Measurements from ENCODE around the gene CCDC27.
A peak's percentile ranks its signal among the peaks of the same experiment; 100 is the strongest.

CCDC27 gene

DNA sequence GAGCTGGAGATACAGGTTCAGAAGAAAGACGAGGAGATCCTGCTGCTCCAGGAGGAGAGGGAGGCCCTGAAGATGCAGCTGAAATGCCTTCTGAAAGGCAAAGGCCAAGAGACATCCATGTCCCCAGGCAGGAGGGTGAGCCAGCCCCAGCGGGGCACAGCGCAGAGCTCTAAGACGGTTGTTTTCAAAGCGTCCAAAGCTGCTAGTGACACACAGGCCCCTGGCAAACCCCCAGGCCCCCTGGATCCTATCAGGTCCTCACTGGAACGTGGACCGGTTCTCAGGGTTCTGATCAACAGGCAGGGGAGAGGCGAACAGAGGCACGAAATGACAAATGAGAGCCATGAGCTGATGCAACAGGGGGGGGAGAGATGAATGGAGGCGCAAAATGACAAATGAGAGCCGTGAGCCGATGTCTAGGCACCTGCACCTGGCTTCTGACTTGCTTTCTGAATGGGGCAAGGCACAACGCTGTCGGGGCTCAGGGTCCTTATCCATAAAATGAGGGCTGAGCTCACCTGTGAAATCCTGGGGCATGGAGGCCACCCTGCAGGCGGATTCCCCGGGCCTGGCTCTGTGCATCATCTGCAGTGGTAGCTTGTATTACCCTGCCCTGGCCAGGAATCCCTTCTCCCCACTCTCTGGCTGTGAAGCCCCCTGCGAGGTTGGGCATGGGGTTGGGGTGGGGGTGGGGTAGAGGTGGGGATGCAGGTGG, 9.2 kb downstream of the CCDC27 start:
- DNase-seq = no peak

DNA sequence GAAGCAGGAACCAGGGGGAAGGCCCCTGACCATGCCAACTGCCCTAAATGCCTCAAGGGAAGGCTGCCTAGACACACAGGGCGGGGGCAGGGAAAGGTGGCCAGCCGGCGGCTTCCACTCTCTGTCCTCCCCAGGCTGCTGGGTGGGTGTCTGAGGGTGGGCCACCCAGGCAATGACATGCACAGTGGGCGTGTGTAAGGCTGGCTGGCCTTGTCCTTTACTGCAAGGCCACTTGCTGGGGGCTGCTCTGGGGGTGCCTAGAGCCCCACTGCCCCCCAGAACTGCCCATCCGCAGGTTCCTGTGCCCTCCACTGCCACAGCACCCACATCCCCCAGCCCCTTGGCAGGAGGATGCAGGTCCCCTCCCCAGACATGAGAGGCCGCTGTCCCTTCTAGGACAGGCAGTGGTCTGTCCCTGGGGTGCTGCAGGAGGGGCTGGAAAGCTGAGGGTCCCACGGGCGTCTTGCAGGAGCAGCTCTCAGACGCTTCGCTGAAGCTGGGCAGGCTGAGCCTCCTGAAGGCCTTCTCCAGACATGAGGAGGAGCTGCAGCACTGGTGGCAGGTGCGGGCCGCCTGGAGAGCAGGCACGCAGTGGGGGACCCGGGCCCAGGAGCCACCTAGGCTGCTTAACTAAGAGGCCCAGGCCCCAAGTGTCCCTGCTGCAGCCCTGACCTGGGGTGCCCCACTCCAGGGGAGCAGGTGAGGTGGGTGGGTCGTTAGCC, 10.1 kb downstream of the CCDC27 start:
- DNase-seq = no peak

DNA sequence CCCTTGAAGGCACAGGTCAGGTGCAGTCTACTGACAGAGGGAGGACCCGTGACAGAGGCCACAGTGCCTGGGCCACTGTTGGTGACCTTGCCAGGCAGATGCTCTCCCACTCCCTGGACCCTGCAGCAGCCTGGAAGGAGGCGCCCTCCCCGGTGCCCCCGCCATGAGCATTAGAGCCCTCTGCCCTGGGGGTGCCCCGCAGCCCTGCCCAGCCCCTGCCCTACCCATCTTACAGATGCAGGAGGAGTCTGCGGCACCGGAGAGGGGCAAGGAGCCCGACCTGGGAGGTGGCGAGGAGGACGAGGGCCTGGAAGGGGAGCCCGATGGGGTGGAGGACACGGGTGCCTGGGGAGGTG, 10.6 kb downstream of the CCDC27 start:
- no peak for DNase-seq

DNA sequence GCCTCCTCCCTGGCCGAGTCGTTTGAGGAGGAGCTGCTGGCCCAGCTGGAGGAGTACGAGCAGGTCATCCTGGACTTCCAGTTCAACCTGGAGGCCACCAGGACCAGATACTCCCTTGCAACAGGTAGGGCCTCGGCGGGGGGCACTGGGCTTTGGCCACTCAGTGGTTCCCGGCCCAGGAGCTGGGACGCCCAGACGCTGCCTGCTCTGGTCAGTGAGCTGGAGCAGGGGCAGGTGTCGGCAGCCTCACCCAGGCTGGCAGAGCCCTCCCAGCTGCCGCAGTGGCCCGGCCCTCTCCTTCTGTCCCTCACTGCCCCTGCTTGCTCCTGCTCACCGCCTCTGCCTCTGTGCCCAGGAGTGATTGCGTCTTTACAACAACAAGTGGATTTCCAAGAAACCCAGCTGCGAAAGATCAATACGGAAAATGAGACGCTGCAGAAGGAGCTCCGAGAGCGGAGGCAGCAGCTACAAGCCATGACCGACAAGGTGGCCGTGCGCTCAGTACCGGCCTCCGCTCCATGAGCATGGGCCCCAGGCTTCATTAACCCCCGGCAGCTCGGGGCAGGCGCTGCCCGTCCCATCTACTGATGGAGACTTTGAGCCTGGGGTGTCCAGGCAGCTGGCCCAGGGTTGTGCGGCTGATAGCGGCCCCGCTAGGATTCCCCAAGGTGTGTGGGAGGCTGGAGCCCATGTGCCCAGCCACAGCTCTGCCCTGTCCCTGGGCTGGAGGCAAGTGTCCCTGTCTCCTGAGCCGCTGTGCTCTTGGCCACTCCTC, 11.3 kb downstream of the CCDC27 start:
- DNase-seq = no peak

DNA sequence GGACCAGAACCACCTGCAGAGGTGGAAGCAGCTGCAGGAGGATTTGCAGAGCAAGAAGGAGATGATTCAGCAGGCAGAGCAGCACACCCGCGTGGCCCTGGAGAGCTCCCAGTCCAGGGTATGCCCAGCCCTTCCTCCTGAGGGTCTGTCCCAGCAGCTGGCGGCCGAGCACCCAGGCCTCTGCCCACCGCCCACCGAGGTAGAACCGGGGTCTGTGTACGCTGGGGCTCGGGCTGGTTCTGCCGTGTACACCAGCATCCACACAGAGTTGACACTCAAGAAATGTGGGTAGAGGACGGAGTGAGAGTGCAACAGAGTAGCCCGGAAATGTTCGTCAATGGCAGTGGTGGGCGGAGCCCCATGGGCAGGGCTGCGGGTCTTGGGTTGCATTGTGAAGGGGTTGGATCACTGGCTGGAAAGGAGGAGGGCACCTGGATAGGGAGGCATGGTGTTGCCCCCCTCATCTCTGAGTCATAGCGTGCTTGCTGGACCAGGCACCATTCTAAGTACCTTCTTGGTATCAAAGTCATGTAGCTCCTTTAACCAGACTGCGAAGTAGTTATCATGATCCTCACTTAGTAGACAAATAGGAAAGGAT, 15.2 kb downstream of the CCDC27 start:
- no peak for DNase-seq

DNA sequence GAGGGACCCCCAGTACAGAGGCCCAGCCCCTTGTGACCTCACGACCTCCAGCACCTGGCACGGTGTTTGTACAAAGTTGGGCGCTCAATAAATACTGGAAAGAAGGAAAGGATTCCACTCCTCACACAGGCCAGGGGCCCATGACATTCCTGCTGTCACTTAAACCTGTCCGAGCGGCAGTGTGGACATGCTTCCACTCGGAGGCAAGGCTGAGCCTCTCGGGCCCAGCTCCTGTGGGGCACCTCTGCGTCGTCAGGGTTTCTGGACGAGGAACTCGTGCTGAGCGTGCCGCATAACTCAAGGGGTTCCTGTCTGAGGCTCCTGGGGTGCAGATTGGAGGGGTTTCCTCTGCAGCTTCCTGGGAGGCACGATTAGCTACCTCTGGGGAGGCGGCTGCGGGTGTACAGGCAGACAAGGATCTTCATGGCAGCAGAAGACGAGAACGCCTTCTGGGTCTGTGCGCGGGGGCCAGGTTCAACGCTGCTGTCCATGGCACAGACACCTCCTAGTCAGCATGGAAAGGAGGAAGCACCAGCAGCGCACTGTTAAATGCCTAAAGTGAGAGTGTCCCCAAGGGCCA, 16.7 kb downstream of the CCDC27 start:
- no peak for DNase-seq

DNA sequence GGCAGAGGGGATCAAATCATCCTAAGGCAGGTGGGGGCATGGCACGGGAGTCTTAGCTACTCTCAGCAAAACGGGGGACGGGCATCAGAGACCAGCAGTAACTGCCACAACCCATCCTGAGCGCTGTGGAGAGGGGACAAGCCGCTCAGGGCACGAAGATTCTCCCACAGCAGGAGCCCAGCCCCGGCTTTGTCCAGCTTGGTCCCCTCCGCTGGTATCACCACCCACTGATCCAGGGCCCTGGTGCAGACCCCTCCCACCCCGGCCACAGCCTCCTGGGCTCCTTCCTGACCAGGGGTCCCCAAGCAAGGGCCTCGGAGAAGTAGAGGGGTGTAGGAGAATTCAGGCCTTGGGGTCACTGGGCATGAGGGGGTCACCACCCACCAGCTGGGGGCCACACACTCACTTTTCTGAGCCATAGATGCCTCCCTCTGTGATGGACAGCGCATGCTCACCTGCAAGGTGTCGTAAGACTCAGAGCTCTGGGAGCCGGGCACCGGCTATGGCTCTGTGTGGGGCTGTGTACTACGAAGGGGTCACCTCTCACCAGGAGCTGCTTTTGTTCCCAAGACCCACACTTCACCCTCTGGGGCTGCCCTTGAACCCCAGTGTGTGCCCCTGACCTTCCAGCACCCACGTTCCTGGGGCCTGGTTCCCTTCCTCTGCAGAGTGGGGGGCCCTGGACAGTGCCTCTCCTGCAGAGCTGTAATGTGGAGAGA, 18.0 kb downstream of the CCDC27 start:
- no peak for DNase-seq

DNA sequence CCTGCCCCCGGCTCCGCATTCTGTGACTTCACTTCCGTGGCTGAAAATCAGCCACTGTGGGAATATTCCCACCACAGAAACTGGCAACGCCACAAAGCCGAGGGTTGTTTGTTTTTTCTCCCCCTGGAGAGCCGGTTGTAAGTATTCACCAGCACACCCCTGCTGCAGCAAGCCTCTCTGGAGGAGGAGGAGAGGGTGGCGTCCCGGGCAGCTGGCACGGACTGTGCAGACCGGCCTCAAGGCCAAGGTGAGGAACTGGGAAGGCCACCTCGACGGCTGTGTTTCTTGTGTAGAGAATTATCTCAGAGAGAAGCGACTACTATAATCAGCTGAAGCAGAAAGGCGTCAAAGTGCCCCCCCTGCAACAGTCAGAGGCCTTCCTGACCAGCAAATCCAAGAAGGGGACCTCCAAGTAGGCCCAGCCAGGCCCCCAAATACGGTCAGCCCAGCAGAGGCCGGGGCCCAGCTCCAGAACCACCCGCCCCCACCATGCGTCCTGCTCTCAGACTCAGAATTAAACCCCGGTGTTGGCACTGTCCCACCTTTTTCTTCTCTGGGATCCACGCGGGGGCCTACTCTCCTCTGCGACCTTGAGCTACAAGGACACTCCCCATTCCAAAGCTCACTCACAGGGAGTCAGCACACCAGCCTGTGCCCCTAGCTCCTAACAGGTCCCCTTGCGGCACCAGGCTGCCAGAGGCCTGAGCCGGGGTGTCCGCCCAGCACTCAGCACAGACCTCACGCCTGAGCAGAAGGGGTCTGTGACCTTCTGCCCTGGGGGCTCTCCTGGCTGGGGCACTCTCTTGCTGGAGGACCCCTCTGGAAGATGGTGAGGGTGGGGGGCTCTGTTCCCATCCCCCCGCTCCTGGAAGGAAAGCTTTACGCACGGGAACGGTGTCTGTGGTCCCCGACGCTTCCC, 19.1 kb downstream of the CCDC27 start:
- no peak for DNase-seq

DNA sequence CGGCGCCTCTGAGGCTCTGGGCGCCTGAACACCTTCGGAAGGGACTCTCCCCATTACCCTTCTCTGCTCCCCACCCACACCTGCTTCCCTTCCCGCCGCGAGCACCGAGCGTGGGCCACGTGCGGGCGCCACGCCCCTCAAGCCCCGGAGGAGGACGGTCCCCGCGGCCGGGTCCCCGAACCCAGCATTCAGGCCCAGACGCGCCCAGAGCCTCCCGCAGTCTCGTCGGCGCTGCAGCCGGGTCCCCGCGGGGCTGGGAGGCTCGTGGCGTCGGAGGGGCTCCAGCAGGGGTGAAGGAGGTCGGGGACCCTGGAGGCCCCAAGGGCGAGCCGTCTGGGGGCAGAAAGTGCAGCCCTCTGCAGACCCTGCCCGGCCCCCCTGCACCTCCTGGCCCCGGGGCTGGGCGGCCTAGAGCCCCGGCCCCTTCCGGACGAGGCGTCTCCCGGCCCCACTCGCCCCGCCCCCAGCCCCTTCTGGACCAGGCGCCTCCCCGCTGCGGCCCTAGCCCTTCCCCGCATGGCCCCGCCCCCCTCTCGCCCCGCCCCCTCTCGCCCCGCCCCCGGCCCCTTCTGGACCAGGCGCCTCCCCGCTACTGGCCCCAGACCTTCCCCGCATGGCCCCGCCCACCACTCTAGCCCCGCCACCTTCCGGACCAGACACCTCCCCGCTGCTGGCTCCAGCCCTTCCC, 19.9 kb downstream of the CCDC27 start:
- peak; percentile 80 for DNase-seq

DNA sequence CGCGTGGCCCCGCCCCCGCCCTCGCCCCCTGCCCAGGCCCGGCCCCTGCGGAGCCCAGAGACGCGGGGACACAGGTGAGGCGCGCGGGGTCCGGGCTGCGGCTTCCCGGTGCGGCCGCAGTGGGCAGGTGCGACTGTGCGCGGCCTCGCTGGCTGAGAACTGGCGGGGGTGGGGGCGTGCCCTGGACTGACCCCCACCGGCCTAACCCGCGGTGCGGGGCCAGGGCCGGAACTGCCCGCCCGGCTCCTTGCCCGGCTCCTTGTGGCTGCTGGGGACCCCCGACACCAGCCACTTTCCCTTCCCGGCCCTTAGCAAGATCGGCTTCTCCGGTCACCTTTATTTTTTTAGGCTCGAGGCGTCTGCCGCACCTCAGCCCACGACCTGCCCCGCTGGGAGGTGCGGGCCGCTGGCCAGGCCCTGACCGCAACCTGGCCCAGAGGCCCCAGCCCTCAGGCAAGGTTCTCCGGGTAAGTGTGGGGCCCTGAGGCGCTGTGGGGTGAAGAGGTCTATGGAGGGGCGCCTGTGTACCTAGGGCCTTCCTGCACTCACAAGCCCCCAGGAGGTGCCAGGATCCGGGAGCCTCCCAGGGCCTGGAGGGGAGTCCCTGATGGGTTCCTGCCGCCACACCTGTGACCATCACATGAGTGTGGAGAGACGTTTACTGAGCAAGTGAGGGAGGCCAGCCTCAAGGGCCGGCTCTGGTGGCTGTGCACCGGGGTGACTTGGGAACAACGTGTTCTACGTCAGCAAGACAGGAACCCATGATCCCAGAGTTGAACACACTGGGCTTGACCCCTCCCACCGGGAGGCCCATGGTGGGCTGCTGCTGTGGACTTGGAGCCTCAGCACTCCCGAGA, 20.7 kb downstream of the CCDC27 start, which contains the start of gene SMIM1:
Gene SMIM1, plus strand, starts transcription at position 35 of the 857 bp plus-strand sequence. CDS start 2,625 bp downstream, outside the sequence.
- no peak for DNase-seq

DNA sequence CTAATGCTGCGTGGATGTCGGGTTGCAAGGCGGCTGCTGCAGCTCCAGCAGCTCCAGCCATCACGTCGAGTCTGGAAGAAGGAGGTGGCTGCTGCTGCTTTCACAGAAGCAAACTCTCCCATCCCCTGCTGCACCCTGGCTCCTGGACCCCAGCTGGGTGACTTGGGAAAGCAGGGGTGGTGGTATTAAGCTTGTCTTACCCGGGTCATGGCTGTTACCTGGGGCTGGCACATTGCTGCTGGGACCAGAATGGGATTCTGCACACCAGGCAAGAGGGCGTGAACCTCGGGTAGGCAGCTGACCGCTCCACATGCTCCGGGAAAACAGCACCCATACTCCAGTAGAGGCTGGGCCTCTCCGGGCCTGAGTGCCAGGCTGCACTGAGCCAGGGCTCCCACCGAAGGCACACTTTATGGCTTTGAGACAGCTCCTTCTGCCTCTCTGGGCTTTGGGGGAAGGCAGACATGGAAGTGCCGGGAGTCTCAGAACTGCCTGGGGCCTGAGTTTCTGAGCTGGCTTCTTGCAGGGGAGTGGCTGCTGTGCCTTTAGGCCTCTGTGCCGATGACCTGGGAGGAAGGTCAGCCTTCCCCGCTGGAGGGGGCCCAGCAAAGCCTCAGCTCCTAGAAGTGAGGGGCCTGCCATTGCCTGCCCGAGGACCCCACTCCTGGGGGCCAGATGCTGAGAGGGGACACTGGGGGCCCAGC, 21.5 kb downstream of the CCDC27 start:
- DNase-seq = no peak

DNA sequence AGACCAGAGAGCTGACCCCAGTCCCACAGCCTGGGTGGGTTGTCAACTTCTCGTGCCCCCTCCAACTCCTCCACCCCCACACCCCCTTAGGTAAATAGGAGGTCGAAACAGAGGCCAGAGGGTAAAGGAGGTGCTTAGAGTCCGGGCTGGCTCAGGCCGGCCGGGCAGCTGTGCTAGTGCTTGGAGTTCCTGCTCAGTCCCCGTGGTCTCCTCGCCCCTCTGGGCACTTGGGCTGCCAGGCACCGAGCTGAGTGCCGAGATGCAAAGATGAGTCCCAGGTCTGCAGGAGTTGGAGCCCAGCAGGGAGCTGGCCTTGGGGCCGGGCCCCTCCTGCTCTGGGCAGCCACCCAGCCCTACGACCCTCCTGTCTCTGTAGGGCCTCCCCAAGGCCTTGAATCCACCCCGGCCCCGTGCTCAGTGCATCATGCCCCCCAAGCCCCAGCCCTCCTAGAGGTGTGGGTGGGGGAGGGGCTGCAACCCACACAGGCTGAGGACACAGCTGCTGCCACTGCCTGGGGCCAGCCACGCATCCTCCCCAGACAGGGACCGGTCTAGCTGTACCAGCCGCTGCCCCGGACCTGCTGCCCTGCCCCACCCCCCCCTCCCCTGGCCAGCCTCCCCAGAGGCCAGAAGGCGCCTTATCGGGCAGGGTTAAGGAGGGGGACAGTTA, 22.2 kb downstream of the CCDC27 start:
- no peak for DNase-seq

DNA sequence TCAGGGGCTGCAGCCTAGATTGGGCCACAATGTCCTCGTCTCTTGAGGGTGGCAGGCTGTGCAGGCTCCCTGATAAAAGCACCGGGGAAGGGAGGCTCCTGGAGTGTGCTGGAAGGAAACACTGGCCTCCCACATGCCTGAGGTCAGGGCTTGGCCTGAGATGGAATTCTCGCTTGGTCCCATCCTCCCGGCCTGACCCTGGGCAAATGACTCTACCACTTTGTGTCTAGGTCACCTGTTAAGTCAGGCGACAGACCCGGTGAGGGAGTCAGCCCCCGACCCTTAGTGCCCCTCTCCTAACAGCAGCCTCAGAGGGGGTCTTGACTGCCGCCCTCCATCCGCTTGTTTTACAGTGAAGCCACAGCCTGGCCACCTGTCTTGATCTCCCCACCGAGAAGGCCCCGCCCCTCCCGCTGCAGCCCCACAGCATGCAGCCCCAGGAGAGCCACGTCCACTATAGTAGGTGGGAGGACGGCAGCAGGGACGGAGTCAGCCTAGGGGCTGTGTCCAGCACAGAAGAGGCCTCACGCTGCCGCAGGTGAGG, 22.8 kb downstream of the CCDC27 start:
- no peak for DNase-seq

DNA sequence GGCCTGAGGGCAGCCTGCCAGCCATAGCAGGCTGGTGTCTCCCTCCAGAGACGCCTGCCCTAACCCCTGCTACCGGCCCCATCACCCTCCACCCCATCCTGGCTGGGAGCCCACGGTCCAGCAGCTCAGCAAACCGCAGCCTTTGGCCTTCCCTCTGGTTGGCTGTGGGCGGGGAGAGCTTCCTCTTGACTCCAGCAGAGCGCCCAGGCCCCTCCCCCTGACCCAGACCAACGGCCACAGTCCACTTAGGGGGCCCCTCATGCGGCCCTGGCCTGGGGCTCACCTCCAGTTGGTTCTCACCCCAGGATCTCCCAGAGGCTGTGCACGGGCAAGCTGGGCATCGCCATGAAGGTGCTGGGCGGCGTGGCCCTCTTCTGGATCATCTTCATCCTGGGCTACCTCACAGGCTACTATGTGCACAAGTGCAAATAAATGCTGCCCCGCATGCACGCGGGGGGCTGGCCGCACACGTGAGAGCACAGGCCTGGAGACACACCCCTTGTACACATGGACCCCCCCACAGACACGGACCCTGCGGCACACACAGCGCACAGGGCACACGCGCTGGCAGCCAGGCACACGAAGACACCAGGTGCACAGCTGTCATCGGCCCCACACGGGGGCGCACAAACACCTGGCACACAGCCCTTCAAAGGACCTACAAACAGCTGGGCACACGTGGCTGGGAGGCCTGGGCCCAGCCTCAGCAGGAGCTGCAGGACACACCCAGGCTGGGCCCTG, 23.4 kb downstream of the CCDC27 start:
- DNase-seq = peak; percentile 24

DNA sequence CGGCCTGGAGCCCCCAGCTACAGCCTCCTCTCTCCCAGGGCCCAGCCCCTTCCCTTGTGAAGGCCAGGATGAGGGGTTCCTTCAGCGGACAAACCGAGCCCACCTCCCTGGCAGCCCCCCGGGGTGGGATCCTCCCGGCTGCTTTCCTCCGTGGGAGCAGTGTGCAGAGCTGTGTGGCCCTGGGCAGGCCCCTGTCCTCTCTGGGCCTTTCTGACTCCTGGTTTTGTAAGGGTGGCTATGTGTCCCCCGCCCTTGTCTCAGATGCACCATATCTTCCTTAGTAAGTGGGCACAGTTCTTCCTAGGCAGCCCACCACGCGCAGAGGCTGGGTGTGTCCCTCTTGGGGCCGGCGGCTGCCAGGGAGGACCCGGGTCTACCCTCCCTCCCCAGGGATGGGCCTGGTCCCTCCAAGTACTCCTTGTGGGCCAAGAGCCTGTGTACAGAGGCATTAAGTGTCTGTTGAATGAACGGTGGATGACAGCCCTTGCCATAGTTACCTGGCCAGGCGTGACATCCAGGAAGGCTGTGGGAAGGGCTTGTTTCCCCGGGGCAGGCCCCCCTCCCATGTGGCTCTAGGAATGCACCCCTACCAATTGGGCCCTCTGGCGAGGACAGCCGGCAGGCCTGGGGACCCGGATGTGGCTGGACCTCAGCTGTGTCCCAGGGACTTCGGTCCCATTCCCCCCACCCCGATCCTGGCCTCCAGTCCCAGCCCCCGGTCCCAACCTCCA, 24.1 kb downstream of the CCDC27 start:
- DNase-seq = no peak

DNA sequence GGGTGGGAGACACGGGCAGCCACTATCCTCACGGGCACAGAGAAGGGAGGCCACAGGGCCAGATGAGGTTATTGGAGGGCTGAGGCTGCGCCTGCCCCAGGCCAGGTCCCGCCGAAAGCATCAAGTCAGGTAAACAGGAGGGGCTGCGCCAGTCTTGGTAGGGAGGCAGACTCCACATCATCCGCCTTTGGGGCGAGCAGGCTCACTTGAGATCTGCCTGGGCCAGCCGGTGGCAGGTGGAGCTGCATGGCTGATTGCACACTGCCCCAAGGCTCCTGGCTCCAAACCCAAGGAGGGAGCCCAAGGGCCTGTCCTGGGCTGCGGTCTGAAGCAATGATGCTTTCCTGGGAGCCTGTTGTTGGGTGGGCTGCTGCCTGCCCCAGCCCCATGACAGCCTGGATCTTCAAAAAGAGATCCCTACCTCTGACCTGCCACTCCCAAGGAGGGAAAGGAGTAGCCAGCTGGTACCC, 24.9 kb downstream of the CCDC27 start:
- no peak for DNase-seq

All from effector CD4-positive, alpha-beta T cell (primary cell).